ENCODE results near the gene NGLY1.

DNA sequence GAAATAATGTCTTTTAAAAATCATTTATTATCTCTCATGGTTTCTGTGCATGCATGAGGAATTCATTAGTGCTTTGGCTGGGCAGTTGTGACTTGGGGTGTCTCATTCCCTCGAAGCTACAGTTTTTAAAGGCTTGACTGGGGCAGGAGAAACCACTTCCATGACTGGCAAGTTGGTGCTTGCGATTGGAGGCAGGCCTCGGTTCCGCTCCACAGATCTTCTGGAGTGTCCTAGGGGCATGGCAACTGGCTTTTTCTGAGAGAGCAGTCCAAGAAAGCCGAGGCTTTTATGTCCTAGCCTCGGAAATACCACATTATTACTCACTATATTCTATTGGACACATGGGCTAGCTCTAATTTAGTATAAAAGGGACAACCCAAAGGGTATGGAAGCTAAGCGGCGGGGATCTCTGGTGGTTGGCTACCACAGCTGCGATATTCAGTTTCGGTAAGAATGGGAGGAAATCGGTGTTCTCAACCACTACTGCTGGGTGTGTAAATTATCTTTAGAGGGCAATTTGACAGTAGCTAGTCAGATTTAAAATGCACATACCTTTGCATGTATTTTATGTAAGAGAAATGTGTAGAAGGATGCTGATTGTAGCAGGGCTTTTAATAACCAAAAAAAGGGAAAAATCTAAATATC, 69.8 kb downstream of the NGLY1 start:
- TF ChIP-seq POLR2A (IDR thresholded peaks at IDR 0.05): no peak
- no peak for TF ChIP-seq CTCF (IDR thresholded peaks at IDR 0.05)
